Measurements from ENCODE around the gene DOK3.
A peak's percentile ranks its signal among the peaks of the same experiment; 100 is the strongest.

The DOK3 gene

GRCh38 chr5:177454397-177455035, 55.1 kb downstream of the DOK3 start:
- peak; percentile 94 for DNase-seq (ENCODE audit: extremely low read depth, insufficient read length)
- TF ChIP-seq, protein P1, sequence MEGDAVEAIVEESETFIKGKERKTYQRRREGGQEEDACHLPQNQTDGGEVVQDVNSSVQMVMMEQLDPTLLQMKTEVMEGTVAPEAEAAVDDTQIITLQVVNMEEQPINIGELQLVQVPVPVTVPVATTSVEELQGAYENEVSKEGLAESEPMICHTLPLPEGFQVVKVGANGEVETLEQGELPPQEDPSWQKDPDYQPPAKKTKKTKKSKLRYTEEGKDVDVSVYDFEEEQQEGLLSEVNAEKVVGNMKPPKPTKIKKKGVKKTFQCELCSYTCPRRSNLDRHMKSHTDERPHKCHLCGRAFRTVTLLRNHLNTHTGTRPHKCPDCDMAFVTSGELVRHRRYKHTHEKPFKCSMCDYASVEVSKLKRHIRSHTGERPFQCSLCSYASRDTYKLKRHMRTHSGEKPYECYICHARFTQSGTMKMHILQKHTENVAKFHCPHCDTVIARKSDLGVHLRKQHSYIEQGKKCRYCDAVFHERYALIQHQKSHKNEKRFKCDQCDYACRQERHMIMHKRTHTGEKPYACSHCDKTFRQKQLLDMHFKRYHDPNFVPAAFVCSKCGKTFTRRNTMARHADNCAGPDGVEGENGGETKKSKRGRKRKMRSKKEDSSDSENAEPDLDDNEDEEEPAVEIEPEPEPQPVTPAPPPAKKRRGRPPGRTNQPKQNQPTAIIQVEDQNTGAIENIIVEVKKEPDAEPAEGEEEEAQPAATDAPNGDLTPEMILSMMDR (IDR thresholded peaks at IDR 0.05; ENCODE audit: insufficient read depth, low read length, poor library complexity, severe bottlenecking): peak; percentile 53
- H3K4me3 ChIP-seq (replicated peaks; ENCODE audit: low read depth, low read length): peak overlapping the region; percentile 71
- no peaks in the 10 kb centered on the region; the same call in 1 of the 2 replicates for H3K36me3 ChIP-seq (ENCODE audit: control insufficient read depth, insufficient read depth, low read length)
- no peaks in the 10 kb centered on the region for H3K27me3 ChIP-seq (replicated peaks; ENCODE audit: control insufficient read depth, insufficient read depth, low read length)

DNA sequence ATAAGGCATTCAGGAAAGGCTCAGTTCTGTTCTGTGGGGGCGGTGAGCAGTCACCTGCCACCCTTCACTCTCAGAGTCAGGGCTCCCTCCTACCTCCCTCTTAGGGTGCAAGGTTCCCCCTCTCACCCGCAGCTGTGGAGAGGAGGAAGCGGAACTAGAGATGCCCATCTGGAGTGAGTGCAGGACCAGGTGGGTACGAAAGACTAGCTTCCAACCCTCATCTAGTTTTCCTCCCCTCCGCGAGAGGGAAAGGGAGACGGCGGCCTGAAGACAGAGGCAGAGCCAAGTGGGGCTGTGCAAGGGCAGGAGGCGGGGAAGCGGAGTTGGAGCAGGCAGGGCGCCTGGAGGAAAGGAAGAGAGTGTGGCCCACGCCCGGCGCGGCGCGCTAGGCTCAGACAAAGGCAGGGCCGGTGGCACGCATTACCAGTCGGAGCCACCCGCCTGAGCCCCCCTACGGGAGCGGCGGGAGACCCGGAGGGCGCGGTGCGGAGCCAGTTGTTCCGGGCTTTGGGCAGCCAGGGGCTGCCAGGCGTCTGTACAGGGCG, 55.7 kb downstream of the DOK3 start:
- H3K4me3 ChIP-seq (replicated peaks; ENCODE audit: low read depth, low read length): peak overlapping the region; percentile 71
- TF ChIP-seq, protein P1 (IDR thresholded peaks at IDR 0.05; ENCODE audit: insufficient read depth, low read length, poor library complexity, severe bottlenecking): no peak
- no peaks in the 10 kb centered on the region for H3K27me3 ChIP-seq (replicated peaks; ENCODE audit: control insufficient read depth, insufficient read depth, low read length)
- H3K36me3 ChIP-seq (ENCODE audit: control insufficient read depth, insufficient read depth, low read length): no peaks in the 10 kb centered on the region; the same call in 1 of the 2 replicates
- no peak for DNase-seq (ENCODE audit: extremely low read depth, insufficient read length)

DNA sequence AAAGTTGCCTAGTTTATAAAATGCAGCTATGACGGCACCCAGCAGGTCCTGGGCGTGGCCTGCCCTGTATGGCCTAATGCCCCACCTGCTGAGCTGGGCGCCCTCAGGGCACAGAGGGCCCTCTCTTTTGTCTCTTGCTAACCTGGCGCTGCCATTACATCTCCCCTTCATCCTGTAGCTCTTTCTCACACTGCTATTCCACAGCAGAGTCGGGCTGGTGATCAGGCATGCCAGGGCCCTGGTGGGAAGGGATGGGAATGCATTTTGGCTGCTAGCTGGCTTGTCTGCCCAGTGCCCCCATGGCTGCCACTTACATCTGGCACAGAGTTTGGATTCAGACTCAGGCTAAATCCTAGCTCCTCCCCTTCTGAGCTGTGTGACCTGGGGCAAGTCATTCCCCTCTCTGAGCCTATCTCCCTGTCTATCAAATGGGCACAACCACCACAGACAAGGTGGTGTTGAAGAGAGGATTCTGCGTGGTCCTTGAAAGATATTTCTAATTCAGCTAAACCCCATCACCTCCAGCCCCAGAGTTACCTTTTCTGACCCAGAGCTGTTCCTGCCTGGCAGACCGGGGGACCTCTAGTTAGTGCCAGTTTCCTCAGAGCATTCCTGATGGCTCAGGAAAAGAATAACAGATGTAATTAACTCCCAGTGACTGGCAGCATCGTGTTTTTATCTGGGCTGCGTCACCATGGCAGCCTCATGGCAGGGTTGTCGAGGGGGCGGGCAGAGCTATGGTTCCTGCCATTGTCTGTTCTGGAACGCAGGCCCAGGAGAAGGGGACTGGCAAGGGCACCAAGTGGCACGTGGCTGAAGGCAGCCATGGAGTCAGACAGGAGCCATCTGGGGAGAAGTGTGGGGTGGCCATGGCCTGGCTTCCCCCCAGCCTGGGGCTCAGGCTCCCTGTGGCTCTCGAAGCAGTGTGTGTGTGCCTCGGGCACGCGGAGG, 56.7 kb downstream of the DOK3 start:
- Histone ChIP-seq H3K36me3 (ENCODE audit: control insufficient read depth, insufficient read depth, low read length) (no peaks in the 10 kb centered on the region; the same call in 1 of the 2 replicates), H3K27me3 (replicated peaks; ENCODE audit: control insufficient read depth, insufficient read depth, low read length) (no peaks in the 10 kb centered on the region), H3K4me3 (replicated peaks; ENCODE audit: low read depth, low read length) (no peak overlapping the region)
- DNase-seq (ENCODE audit: extremely low read depth, insufficient read length): no peak
- TF ChIP-seq, protein P1 (IDR thresholded peaks at IDR 0.05; ENCODE audit: insufficient read depth, low read length, poor library complexity, severe bottlenecking): no peak
